GM18873 (cell line): ENCODE measurements around the gene PRAMEF5.
"Not testable (repeated sequence)": the region's sequence is repeated elsewhere in the genome, so short reads cannot be mapped to it uniquely, and the experiment has no call there.

Experiments
- ATAC-seq: cut with Tn5 transposase; IDR thresholded peaks from one replicate; pipeline ENCODE4 v1.9.1; 2021; ENCODE audit warnings: mild to moderate bottlenecking, moderate library complexity, moderate number of reproducible peaks; ENCODE audit not compliant: unreplicated experiment, low FRiP score

PRAMEF5 gene

DNA sequence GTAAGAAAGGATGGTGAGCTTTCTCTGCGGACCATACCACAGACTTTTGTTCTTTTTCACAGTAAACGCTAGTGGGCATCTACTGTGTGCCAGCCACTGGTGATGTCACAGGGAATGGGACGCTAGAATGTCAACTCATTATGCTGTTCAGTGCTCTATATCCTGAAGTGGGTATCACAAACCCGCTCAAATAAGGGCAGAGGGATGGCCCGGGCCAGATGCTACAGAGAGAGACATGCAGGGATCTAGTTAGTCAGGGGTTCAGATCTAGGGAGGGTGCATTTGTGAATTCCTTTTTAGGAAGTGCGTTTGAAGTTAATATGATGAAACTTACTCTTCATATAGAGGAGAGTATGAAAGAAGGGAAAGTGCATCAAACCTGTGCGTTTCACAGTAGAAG is 6.9 kb upstream of the PRAMEF5 start:
- not testable (repeated sequence) for ATAC-seq

DNA sequence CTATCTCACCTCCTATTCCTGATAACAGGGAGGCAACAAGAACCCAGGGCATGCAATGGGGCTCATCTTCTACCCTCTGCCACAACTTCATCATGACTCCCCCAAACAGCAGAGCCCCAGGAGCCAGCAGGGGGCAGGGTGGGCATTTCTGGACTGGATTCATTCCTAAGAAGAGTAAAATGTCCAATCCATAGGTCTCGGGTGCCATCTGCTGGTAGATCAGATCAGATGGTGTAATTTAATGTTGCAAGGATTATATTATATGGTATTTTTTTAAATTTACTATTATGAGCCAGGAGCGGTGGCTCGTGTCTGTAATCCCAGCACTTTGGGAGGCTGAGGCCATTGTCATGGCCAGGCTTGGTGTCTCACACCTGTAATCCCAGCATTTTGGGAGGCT is 11.1 kb downstream of the PRAMEF5 start:
- not testable (repeated sequence) for ATAC-seq

DNA sequence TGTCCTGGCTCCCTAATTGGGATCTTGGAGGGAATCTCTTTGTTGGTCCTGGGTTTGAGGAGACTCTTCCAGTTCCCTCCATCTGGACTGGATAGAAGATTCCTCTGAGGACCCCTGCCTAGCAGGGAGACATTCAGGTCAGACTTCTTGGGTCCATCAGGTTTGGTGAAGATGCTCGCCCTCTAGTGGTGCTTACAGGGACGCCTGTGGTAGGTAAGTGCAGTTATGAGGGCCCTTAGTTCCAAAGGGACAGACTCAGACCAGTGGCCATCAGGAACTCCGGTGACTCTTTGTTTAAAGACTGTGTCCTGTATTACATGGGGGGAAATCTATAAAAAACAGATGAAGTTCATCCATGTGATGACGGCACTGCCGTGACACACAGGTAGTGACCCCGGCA is 23.0 kb downstream of the PRAMEF5 start:
- not testable (repeated sequence) for ATAC-seq

DNA sequence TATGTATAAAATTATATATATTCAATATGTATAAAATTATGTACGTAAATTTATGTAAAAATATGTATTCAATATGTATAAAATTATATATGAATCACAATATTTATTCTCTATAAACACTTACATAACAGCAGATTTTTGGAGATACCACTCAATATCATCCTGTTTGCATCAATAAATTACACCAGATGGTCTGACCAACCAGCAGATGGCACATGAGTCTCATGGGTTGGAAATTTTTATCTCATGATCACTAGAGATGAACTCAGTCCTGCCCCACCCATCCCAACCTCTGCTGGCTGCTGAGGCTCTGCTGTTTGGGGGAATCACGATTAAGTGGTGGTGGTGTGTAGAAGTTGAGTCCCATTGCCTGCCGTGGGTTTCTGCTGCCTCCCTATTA is 25.6 kb downstream of the PRAMEF5 start:
- ATAC-seq, result not testable (repeated sequence)

DNA sequence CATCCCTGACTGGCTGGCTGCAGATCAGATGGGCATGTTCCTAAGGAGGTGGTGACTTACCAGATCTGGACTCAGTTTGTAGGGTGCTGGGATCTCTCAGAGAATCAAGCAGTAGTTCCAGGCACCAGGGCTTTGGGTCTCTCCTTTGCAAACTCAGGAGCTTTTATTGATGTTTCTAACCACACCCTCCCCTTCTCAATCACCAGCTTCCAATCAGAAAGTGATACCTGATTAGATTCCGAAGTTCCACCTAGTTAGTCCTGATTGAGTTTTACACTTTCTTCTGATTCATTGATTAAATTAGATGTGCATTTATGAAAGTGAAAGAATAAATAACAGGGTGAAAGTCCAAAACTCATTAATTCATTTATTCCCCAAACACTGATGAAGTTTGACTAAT is 31.0 kb downstream of the PRAMEF5 start, which contains the start of gene PRAMEF8:
PRAMEF8 (minus strand) TSS at position 101 of the 400 bp plus-strand sequence. CDS start 1,046 bp downstream, outside the sequence.
- not testable (repeated sequence) for ATAC-seq

DNA sequence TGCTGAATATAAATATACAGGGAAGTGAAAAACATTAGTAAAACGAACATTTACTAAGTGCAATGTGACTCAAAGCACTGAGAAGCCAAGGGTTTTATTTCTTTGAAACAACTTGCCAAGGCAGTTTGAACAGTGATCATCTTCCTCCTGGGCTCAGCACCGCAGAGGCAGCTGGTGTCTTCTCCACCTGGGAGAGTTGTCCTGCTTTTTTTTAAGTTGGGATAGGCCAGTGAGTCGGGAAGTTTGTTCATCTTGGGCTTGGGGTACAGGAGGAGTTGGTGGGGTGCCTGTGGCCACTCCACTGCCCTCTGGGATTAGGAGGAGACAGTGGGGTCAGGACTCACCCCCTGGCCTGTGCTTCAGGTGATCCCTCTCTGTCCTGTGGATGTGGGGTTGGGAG is 35.0 kb downstream of the PRAMEF5 start:
- not testable (repeated sequence) for ATAC-seq

DNA sequence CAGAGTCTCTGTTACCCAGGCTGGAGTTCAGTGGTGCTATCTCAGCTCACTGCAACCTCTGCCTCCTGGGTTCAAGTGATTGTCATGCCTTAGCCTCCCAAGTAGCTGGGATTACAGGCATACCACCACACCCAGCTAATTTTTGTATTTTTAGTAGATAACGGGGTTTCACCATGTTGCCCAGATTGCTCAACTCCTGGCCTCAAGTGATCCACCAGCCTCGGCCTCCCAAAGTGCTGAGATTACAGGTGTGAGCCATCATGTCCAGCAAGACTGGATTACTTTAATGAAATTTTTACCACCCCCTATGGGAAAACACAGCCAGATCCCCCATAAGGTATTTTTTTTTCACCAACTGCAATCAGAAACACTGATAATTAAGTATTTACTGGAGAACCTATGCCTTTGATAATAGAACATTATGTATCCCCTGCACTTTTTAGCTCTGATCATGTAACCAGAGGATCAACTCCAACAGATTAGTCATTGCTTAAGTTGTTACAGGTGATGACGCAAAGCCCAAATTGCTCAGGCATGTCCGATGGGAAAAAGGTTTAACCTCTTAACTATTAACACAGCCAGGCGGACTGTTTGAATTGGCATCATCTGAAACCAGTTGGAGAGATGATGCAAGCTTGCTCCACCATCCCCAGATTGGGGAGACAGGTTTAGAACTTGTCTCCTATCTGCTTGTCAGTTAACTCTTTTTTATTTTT is 43.4 kb downstream of the PRAMEF5 start:
- not testable (repeated sequence) for ATAC-seq

DNA sequence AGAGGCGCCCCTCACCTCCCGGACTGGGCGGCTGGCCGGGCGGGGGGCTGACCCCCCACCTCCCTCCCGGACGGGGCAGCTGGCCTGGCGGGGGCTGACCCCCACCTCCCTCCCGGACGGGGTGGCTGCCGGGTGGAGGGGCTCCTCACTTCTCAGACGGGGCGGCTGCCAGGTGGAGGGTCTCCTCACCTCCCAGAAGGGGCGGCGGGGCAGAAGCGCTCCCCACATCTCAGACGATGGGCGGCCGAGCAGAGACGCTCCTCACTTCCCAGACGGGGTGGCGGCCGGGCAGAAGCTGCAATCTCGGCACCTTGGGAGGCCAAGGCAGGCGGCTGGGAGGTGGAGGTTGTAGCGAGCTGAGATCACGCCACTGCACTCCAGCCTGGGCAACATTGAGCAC is 44.7 kb downstream of the PRAMEF5 start:
- ATAC-seq, result not testable (repeated sequence)

DNA sequence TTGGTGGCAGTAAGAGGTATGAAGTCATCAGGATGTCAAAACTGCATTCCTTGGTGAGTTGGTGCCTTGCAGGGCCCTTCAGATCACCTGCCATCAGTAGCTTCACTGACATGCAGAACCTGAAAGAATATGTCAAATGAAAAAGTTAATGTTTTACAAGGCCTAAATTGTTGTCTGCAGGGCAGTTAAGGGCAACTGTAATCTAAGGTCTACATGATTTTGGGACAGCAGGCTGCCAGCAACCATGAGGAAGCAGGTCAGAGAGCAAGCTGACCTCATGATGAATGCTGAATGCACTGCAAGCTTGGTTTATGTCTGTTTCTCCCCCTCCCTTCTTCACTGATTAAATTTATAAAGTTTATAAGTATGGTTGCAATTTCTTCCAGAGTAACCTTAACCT is 48.2 kb downstream of the PRAMEF5 start:
- not testable (repeated sequence) for ATAC-seq

DNA sequence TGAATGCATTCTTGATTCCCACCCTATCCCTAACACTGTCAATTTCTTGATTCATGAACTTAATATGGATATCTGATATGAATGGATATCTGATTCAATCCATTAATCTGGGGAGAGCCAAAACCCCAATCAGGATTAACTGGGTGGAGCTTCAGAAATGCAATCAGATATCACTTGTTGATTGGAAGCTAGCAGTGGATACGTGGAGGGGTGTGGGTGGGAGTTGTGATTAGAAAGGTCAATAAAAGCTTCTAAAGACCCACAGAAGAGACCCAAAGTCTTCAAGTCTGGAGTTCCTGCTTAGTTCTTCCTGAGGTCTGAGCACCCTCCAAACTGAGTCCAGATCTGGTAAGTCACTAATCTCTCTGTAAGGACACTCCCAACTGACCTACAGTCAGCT is 49.2 kb downstream of the PRAMEF5 start, which contains the start of gene PRAMEF33:
PRAMEF33 (plus strand) TSS at position 301 of the 400 bp plus-strand sequence. CDS start 2,416 bp downstream, outside the sequence.
- not testable (repeated sequence) for ATAC-seq
